GM12873 (cell line): ENCODE data around the gene SDCBP2.

ENCODE experiments used
- CTCF ChIP-seq: IDR thresholded peaks from 2 replicates; pipeline ENCODE4 v1.5.1; 2012; ENCODE audit warnings: low read depth, mild to moderate bottlenecking, moderate library complexity, low read length, control low read depth; ENCODE audit not compliant: insufficient read depth; ENCODE audit errors: missing control alignments

SDCBP2 gene

GRCh38 chr20:1374246-1374645, 45.3 kb upstream of the SDCBP2 start:
- TF ChIP-seq CTCF, result peak; percentile 10

- TF ChIP-seq CTCF, result no peak
These were observed 44.7 kb upstream of the SDCBP2 start for GRCh38 chr20:1373614-1374013.

- TF ChIP-seq CTCF, result no peak
These were observed 44.1 kb upstream of the SDCBP2 start for GRCh38 chr20:1373036-1373435.

- TF ChIP-seq CTCF, result no peak
These were observed 43.0 kb upstream of the SDCBP2 start for GRCh38 chr20:1371830-1372539.

- TF ChIP-seq CTCF, result no peak
These were observed 42.4 kb upstream of the SDCBP2 start for GRCh38 chr20:1371202-1371782.

GRCh38 chr20:1370548-1371110, 41.7 kb upstream of the SDCBP2 start:
- TF ChIP-seq CTCF, result no peak

- TF ChIP-seq CTCF, result no peak
These were observed 41.0 kb upstream of the SDCBP2 start for GRCh38 chr20:1369970-1370369.
